Suprapubic skin (tissue), 4 donors: ENCODE data around the gene NTM. TPM values are rescaled to one million over a fixed set of nuclear protein-coding genes. Genes with fewer than 3 reads are reported as not detected.

ENCODE experiments used
- DNase-seq, 2 donors: peaks; one replicate each; pipeline ENCODE4 v3.0.0-alpha.2; 2019; ENCODE audit warnings: low spot score in 2 of 2
- H3K27ac ChIP-seq: fragments of 200-600 bp; sonication (generic); one replicate; pipeline ENCODE4 v1.5.1; 2019
- H3K27me3 ChIP-seq: fragments of 200-600 bp; sonication (generic); one replicate; pipeline ENCODE4 v1.5.1; 2019
- H3K36me3 ChIP-seq: fragments of 200-600 bp; sonication (generic); one replicate; pipeline ENCODE4 v1.5.1; 2019
- H3K4me1 ChIP-seq: fragments of 200-600 bp; sonication (generic); one replicate; pipeline ENCODE4 v1.5.1; 2019
- H3K4me3 ChIP-seq: fragments of 200-600 bp; sonication (generic); one replicate; pipeline ENCODE4 v1.5.1; 2019; ENCODE audit warnings: mild to moderate bottlenecking
- H3K9me3 ChIP-seq: fragments of 200-600 bp; sonication (generic); one replicate; pipeline ENCODE4 v1.5.1; 2019
- CTCF ChIP-seq, 2 donors: fragments of 200-600 bp in 1 of 2; fragments of 450-650 bp in 1 of 2; sonication (generic) in 1 of 2; IDR thresholded peaks; one replicate each; pipeline ENCODE4 v1.5.1; 2016 to 2019; ENCODE audit warnings: antibody characterized with exemption in 2 of 2, mild to moderate bottlenecking in 1 of 2, moderate library complexity in 1 of 2
- EP300 ChIP-seq: sonication (generic); formaldehyde crosslinking; IDR thresholded peaks from one replicate; pipeline ENCODE4 v1.6.1; 2017; ENCODE audit warnings: antibody characterized with exemption
- POLR2A ChIP-seq, 2 donors: fragments of 450-650 bp; IDR thresholded peaks; one replicate each; pipeline ENCODE4 v1.6.1; 2017; ENCODE audit warnings: antibody characterized with exemption in 2 of 2, mild to moderate bottlenecking in 2 of 2, moderate library complexity in 2 of 2
- POLR2AphosphoS5 ChIP-seq, 3 donors: sonication (generic); formaldehyde crosslinking; IDR thresholded peaks; one replicate each; pipeline ENCODE4 v1.6.1; 2017; ENCODE audit warnings: antibody characterized with exemption in 3 of 3
- WGBS: methylation state at CpG from one replicate; pipeline ENCODE4 v1.1.5; 2018; 5-methylcytosine and 5-hydroxymethylcytosine counted together
- total RNA-seq, 4 donors: library from RNA; depleted of rRNA; stranded (reverse); fragments of >200 nt; gene quantifications; one replicate each; pipeline ENCODE4 v1.1.0, GENCODE V29; 2016

NTM gene
- total RNA-seq, 4 donors from 2014 or later, result 0.19 to 19.1 (median 2.1) TPM

DNA sequence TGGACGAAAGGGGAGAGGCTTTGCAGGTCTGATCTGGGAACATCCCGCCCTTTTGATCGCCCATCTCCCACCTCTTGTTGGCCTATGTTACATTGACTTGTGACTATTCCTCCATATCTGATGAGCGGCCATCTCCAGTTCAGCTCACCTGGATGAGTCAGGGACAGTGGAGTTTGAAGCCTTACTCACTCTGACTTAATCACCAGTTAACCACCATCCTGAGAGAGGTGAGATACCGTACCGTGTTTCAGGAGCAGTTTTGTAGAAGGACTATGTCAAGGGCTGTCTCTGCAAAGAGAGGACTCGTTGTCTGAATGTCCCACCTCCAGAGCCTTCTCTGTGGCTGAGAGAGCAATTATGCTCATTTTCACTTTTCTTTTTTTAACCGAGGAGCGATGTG is 771.7 kb downstream of the NTM start:
- WGBS, result 93% methylated on average over 9 of the region's 9 CpGs
- Histone ChIP-seq H3K36me3 (no peaks in the 10 kb centered on the region), H3K27me3 (no peaks in the 10 kb centered on the region), H3K4me1 (no peaks in the 10 kb centered on the region), H3K4me3 (no peak overlapping the region), H3K9me3 (no peaks in the 10 kb centered on the region), H3K27ac (no peak overlapping the region)
- DNase-seq, result no peak
- TF ChIP-seq EP300, result no peak
- TF ChIP-seq POLR2AphosphoS5 (IDR thresholded peaks at IDR 0.05), result no peak

- no peaks in the 10 kb centered on the region for H3K4me1 ChIP-seq
These were observed 772.1 kb downstream of the NTM start for GRCh38 chr11:132142554-132142953.

DNA sequence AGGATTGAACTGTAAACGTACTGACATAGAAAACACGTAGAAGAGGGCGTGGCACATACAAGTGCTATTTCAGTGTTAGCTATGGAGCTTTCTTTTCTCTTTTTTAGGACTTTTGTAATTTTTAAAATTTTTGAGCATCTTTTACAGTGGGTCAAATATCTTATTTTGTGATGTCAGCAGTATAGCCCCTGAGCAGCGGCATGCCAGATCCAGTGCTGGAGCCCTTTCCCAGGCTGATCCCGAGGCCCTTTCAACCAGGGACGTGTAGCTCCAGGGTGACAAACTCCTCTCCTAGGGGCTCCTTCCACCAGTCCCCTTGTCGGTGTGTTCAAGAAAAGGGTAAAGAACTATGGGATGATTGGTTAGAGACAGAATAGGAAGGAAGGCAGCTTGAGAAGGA is 777.0 kb downstream of the NTM start:
- H3K9me3 ChIP-seq, result no peaks in the 10 kb centered on the region
- H3K4me1 ChIP-seq, result no peaks in the 10 kb centered on the region
- WGBS, result 83% methylated on average over 7 of the region's 7 CpGs
- no peaks in the 10 kb centered on the region for H3K27me3 ChIP-seq
- H3K36me3 ChIP-seq, result no peaks in the 10 kb centered on the region
- no peak for DNase-seq
- no peak overlapping the region for H3K4me3 ChIP-seq
- H3K27ac ChIP-seq, result no peak overlapping the region
- TF ChIP-seq EP300, result no peak
- TF ChIP-seq POLR2A (IDR thresholded peaks at IDR 0.05), result no peak
- TF ChIP-seq CTCF (IDR thresholded peaks at IDR 0.05), result no peak
- TF ChIP-seq POLR2AphosphoS5 (IDR thresholded peaks at IDR 0.05), result no peak

More at GRCh38 chr11:132142554-132142953, 772.1 kb downstream of the NTM start:
- no peak for DNase-seq
- no peaks in the 10 kb centered on the region for H3K9me3 ChIP-seq
- no peaks in the 10 kb centered on the region for H3K27me3 ChIP-seq
- H3K27ac ChIP-seq, result no peak overlapping the region
- H3K36me3 ChIP-seq, result no peaks in the 10 kb centered on the region
- no peak overlapping the region for H3K4me3 ChIP-seq
- 72% methylated on average over 2 of the region's 12 CpGs for WGBS
- TF ChIP-seq POLR2AphosphoS5 (IDR thresholded peaks at IDR 0.05), result no peak
- no peak for TF ChIP-seq CTCF (IDR thresholded peaks at IDR 0.05)
- TF ChIP-seq POLR2A (IDR thresholded peaks at IDR 0.05), result no peak
- TF ChIP-seq EP300, result no peak

DNA sequence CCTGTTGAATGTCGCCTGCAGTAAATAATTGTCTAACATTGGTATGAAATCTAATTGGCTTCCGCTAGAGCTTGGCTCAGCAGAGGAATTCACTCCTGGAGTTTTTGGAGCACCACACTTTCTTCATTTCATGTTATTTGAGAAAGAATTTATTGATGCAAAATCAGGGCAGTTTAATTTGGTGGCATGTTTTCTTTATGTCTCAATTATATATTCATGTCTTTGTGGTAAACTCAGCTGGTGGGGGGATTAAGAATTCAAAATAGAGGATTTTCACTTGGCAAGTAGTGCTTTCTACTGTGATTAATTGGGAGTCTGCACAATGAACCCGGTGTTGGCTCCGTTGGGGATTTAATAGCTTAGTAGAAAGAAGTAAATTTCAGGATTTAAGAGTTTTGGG is 784.4 kb downstream of the NTM start:
- 41% methylated on average over 4 of the region's 4 CpGs for whole genome bisulfite sequencing
- DNase-seq, result no peak
- TF ChIP-seq POLR2AphosphoS5 (IDR thresholded peaks at IDR 0.05), result no peak
- TF ChIP-seq CTCF (IDR thresholded peaks at IDR 0.05), result no peak
- TF ChIP-seq EP300, result no peak
- no peak for TF ChIP-seq POLR2A (IDR thresholded peaks at IDR 0.05)
- Histone ChIP-seq H3K4me1 (no peaks in the 10 kb centered on the region), H3K27ac (no peak overlapping the region), H3K4me3 (no peak overlapping the region), H3K27me3 (no peaks in the 10 kb centered on the region), H3K9me3 (no peaks in the 10 kb centered on the region), H3K36me3 (no peaks in the 10 kb centered on the region)

DNA sequence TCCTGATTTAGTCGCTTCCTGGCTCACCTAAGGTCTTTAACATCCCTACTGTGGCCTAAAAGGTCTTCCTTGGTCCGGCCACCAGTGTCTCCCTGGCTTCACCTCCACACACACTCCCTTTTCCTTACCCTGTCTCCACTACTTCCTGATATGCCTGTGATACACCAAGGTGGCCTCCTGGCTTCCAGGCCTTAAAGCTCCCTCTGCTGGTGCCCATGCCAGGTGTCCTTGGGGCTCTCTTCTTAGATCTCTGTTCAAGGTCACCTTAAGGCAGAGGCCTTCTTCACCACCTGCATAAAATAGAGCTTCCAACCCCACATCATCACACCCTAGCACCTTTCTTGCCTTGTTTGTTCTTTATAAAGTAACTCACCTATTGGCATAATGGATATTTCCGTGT is 787.7 kb downstream of the NTM start:
- no peak for TF ChIP-seq POLR2AphosphoS5 (IDR thresholded peaks at IDR 0.05)
- TF ChIP-seq EP300, result no peak
- TF ChIP-seq CTCF (IDR thresholded peaks at IDR 0.05), result no peak
- no peak for TF ChIP-seq POLR2A (IDR thresholded peaks at IDR 0.05)
- DNase-seq, result no peak
- no peaks in the 10 kb centered on the region for H3K4me1 ChIP-seq
- no peaks in the 10 kb centered on the region for H3K27me3 ChIP-seq
- H3K4me3 ChIP-seq, result no peak overlapping the region
- H3K36me3 ChIP-seq, result no peaks in the 10 kb centered on the region
- WGBS, result 90% methylated on average over 3 of the region's 3 CpGs
- H3K9me3 ChIP-seq, result no peaks in the 10 kb centered on the region
- no peak overlapping the region for H3K27ac ChIP-seq

GRCh38 chr11:132158696-132159095 is 788.3 kb downstream of the NTM start:
- Histone ChIP-seq H3K9me3 (no peaks in the 10 kb centered on the region), H3K4me3 (no peak overlapping the region), H3K27me3 (no peaks in the 10 kb centered on the region), H3K4me1 (no peaks in the 10 kb centered on the region), H3K27ac (no peak overlapping the region), H3K36me3 (no peaks in the 10 kb centered on the region)
- no peak for DNase-seq
- 96% methylated on average over 2 of the region's 2 CpGs for WGBS
- TF ChIP-seq EP300, result no peak
- no peak for TF ChIP-seq CTCF (IDR thresholded peaks at IDR 0.05)
- TF ChIP-seq POLR2A (IDR thresholded peaks at IDR 0.05), result no peak
